HCT116 (cell line): ENCODE data around the gene ANKMY2. TPM values are rescaled to one million over a fixed set of nuclear protein-coding genes. Genes with fewer than 3 reads are reported as not detected.

Source experiments
- ATAC-seq: fragments of 200-7000 bp; cut with Tn5 transposase; 2 replicates; pipeline ENCODE4 v1.9.1; 2020; ENCODE audit warnings: mild to moderate bottlenecking, moderate library complexity
- BruUV-seq: library from RNA; stranded (reverse); fragments of 400-500 nt; replicated peaks from 2 replicates; lab custom pipeline; 2021; lab: Mats Ljungman, UMichigan
- CTCF ChIA-PET: fragments of 300-600 bp; sonication (Branson Sonifier 250); formaldehyde crosslinking; loops from one replicate; lab custom pipeline; 2021; ENCODE audit warnings: antibody characterized with exemption; lab: Charles Lee
- POLR2A ChIA-PET: fragments of 300-600, 350-600 bp; sonication (Branson Sonifier 250); formaldehyde crosslinking; loops from one replicate; lab custom pipeline; 2021; ENCODE audit warnings: antibody characterized with exemption; lab: Charles Lee
- RAD21 ChIA-PET, 2 experiments: fragments of 300-600 bp; sonication (Branson Sonifier 250); formaldehyde crosslinking; loops; one replicate each; lab custom pipeline; 2023; ENCODE audit warnings: low total read pairs in 2 of 2; ENCODE audit not compliant: uncharacterized antibody in 2 of 2, unreplicated experiment in 2 of 2, low non-redundant PET in 1 of 2; lab: Charles Lee
- DNase-seq: peaks from one replicate; pipeline ENCODE4 v3.0.0-alpha.2; 2010; ENCODE audit warnings: low read depth, low spot score
- H2AFZ ChIP-seq: fragments of 200-600 bp; shearing (Covaris generic), sonication (generic); 2 replicates; pipeline ENCODE4 v1.6.1; 2017; ENCODE audit warnings: low read depth, mixed run types, mixed read lengths, antibody characterized with exemption, low read length; ENCODE audit not compliant: poor library complexity, severe bottlenecking
- H3K27ac ChIP-seq: 2 replicates; pipeline ENCODE4 v1.5.1; 2012; ENCODE audit warnings: low read depth, low read length
- H3K27me3 ChIP-seq: fragments of 200-600 bp; sonication (generic); 2 replicates; pipeline ENCODE4 v1.6.1; 2016; ENCODE audit warnings: mixed run types, low read length, mixed read lengths; ENCODE audit not compliant: insufficient read depth
- H3K36me3 ChIP-seq, 2 experiments: fragments of 200-500 bp in 1 of 2; fragments of 200-600 bp in 1 of 2; sonication (Bioruptor generic) in 1 of 2; sonication (generic) in 1 of 2; 2 replicates each; pipeline versions ENCODE4 v1.5.1 to v1.6.1; 2014 to 2016; ENCODE audit warnings: low read length in 2 of 2, inconsistent platforms in 1 of 2, mixed read lengths in 1 of 2, mixed run types in 1 of 2; ENCODE audit not compliant: insufficient read depth in 2 of 2, control insufficient read depth in 1 of 2
- H3K4me1 ChIP-seq, 2 experiments: fragments of 200-600 bp in 1 of 2; sonication (generic) in 1 of 2; 2 replicates each; pipeline versions ENCODE4 v1.5.1 to v1.6.1; 2012 to 2017; ENCODE audit warnings: low read length in 2 of 2, inconsistent platforms in 1 of 2, mild to moderate bottlenecking in 1 of 2, mixed read lengths in 1 of 2, mixed run types in 1 of 2, moderate library complexity in 1 of 2; ENCODE audit not compliant: insufficient read depth in 2 of 2, control insufficient read depth in 1 of 2
- H3K4me2 ChIP-seq: fragments of 200-600 bp; sonication (generic); 2 replicates; pipeline ENCODE4 v1.6.1; 2017; ENCODE audit warnings: mixed run types, low read length, mixed read lengths
- H3K4me3 ChIP-seq, 2 experiments: fragments of 200-600 bp in 1 of 2; sonication (generic) in 1 of 2; replicated peaks in 1 of 2; 2 replicates each; pipeline ENCODE4 v1.5.1; 2011 to 2016; ENCODE audit warnings: low read length in 2 of 2, control low read depth in 1 of 2, low read depth in 1 of 2, mild to moderate bottlenecking in 1 of 2, mixed read lengths in 1 of 2, mixed run types in 1 of 2
- H3K79me2 ChIP-seq: fragments of 200-600 bp; sonication (generic); 2 replicates; pipeline ENCODE4 v1.6.1; 2017; ENCODE audit warnings: mild to moderate bottlenecking, mixed run types, low read length, moderate library complexity, mixed read lengths; ENCODE audit not compliant: insufficient read depth
- H3K9ac ChIP-seq: fragments of 200-600 bp; sonication (generic); 2 replicates; pipeline ENCODE4 v1.6.1; 2016; ENCODE audit warnings: low read length, mixed read lengths
- H3K9me2 ChIP-seq: fragments of 200-600 bp; sonication (generic), shearing (Covaris generic); 2 replicates; pipeline ENCODE4 v1.6.1; 2017; ENCODE audit warnings: mixed run types, mild to moderate bottlenecking, moderate library complexity; ENCODE audit not compliant: insufficient read depth
- H3K9me3 ChIP-seq, 2 experiments: fragments of 200-500 bp in 1 of 2; fragments of 200-600 bp in 1 of 2; sonication (Bioruptor generic) in 1 of 2; sonication (generic) in 1 of 2; 2 replicates each; pipeline ENCODE4 v1.6.1; 2014 to 2017; ENCODE audit warnings: low read length in 2 of 2, mixed read lengths in 2 of 2, inconsistent platforms in 1 of 2, low read depth in 1 of 2, mild to moderate bottlenecking in 1 of 2, mixed run types in 1 of 2, moderate library complexity in 1 of 2; ENCODE audit not compliant: control insufficient read depth in 1 of 2, insufficient read depth in 1 of 2
- H4K20me1 ChIP-seq: fragments of 200-600 bp; sonication (generic), shearing (Covaris generic); 2 replicates; pipeline ENCODE4 v1.6.1; 2017; ENCODE audit warnings: mixed run types, mild to moderate bottlenecking, moderate library complexity; ENCODE audit not compliant: insufficient read depth
- CEBPB ChIP-seq: IDR thresholded peaks from 2 replicates; pipeline ENCODE4 v1.6.1; 2012; ENCODE audit warnings: low read depth
- EGR1 ChIP-seq: IDR thresholded peaks from 2 replicates; pipeline ENCODE4 v1.6.1; 2012; ENCODE audit warnings: low read depth
- ELF1 ChIP-seq: IDR thresholded peaks from 2 replicates; pipeline ENCODE4 v1.6.1; 2012; ENCODE audit warnings: low read depth, borderline replicate concordance
- EZH2 ChIP-seq: fragments of 200-600 bp; sonication (generic); IDR thresholded peaks from 2 replicates; pipeline ENCODE4 v1.6.1; 2017; ENCODE audit warnings: antibody characterized with exemption, mixed run types
- EZH2phosphoT487 ChIP-seq: fragments of 200-600 bp; IDR thresholded peaks from 2 replicates; pipeline ENCODE4 v1.6.1; 2018; ENCODE audit warnings: antibody characterized with exemption, borderline replicate concordance
- FOSL1 ChIP-seq: IDR thresholded peaks from 2 replicates; pipeline ENCODE4 v1.6.1; 2012; ENCODE audit warnings: low read depth
- POLR2A ChIP-seq: IDR thresholded peaks from 2 replicates; pipeline ENCODE4 v1.7.0; 2011; ENCODE audit warnings: borderline replicate concordance; ENCODE audit not compliant: insufficient read depth, insufficient read length; ENCODE audit errors: extremely low read depth
- POLR2AphosphoS5 ChIP-seq: IDR thresholded peaks from 2 replicates; pipeline ENCODE4 v1.6.1; 2011; ENCODE audit warnings: mild to moderate bottlenecking, low read depth, low read length, moderate library complexity
- RAD21 ChIP-seq: IDR thresholded peaks from 2 replicates; pipeline ENCODE4 v1.6.1; 2012; ENCODE audit warnings: low read depth, mild to moderate bottlenecking
- SIN3A ChIP-seq: IDR thresholded peaks from 2 replicates; pipeline ENCODE4 v1.6.1; 2012; ENCODE audit warnings: low read depth
- SRF ChIP-seq: IDR thresholded peaks from 2 replicates; pipeline ENCODE4 v1.6.1; 2012; ENCODE audit warnings: low read depth
- TCF7L2 ChIP-seq: IDR thresholded peaks from 2 replicates; pipeline ENCODE4 v1.7.0; 2011; ENCODE audit warnings: borderline replicate concordance, inconsistent platforms; ENCODE audit not compliant: insufficient read depth, insufficient read length; ENCODE audit errors: extremely low read depth
- ZNF274 ChIP-seq: fragments of 200-500 bp; sonication (Bioruptor generic); IDR thresholded peaks from 2 replicates; pipeline ENCODE4 v1.6.1; 2014; ENCODE audit warnings: mild to moderate bottlenecking, low read depth, low read length, inconsistent platforms
- intact Hi-C: fragments of 100-400 bp; cut with micrococcal nuclease; formaldehyde crosslinking; loops from 2 replicates; pipeline ENCODE4 v1.10.0; 2022
- total RNA-seq: library from RNA; stranded (reverse); gene quantifications from one replicate; pipeline ENCODE4 v1.2.1, GENCODE V29; 2021; ENCODE audit not compliant: unreplicated experiment
- TF ChIP-seq, protein P1 (sequence below): IDR thresholded peaks from 2 replicates; pipeline ENCODE4 v1.6.1; 2011; ENCODE audit warnings: mild to moderate bottlenecking, low read length, moderate library complexity; ENCODE audit not compliant: insufficient replicate concordance; ENCODE audit errors: extremely low read depth
- TF ChIP-seq, protein P2 (sequence below): IDR thresholded peaks from 2 replicates; pipeline ENCODE4 v1.6.1; 2012

The ANKMY2 gene
- total RNA-seq, 1 experiment from 2014 or later: 24.9 TPM

DNA sequence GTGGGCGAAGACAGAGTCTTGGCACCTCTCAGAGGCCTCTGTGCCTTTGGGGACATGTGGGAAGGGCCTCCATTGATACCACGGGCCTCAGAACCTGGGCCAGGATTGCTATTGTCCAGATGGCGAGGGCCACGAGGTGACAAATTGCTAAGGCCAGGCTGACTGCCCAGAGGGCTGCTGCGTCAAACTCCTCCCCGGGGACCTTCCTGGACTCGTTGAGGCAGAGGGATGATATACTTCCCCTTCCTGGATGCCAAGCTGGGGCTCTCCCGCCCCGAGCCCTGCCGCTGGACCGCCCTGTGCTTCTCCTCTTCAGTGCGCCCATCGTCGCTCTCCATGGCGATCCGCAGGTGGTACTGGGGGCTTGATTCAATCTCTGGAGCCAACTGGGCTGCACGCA lies 60.0 kb downstream of the ANKMY2 start:
- H3K4me2 ChIP-seq: no peak overlapping the region
- BruUV-seq: no TSS peak
- H3K4me1 ChIP-seq: no peaks in the 10 kb centered on the region
- H3K4me3 ChIP-seq: no peak overlapping the region
- H3K9me3 ChIP-seq: no peaks in the 10 kb centered on the region
- RAD21 ChIA-PET: no interaction called here
- no peaks in the 10 kb centered on the region for H3K79me2 ChIP-seq
- intact Hi-C loops: no loop called here
- H2AFZ ChIP-seq: no peak overlapping the region
- TF ChIP-seq, protein P1, sequence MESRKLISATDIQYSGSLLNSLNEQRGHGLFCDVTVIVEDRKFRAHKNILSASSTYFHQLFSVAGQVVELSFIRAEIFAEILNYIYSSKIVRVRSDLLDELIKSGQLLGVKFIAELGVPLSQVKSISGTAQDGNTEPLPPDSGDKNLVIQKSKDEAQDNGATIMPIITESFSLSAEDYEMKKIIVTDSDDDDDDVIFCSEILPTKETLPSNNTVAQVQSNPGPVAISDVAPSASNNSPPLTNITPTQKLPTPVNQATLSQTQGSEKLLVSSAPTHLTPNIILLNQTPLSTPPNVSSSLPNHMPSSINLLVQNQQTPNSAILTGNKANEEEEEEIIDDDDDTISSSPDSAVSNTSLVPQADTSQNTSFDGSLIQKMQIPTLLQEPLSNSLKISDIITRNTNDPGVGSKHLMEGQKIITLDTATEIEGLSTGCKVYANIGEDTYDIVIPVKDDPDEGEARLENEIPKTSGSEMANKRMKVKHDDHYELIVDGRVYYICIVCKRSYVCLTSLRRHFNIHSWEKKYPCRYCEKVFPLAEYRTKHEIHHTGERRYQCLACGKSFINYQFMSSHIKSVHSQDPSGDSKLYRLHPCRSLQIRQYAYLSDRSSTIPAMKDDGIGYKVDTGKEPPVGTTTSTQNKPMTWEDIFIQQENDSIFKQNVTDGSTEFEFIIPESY: no peak
- TF ChIP-seq POLR2AphosphoS5: no peak
- no peak for TF ChIP-seq EGR1
- TF ChIP-seq RAD21: no peak
- no peak for TF ChIP-seq SRF
- no peak for TF ChIP-seq EZH2phosphoT487
- no peak for TF ChIP-seq CEBPB
- no peak for TF ChIP-seq ELF1
- no peak for TF ChIP-seq SIN3A
- no peak overlapping the region for H3K27ac ChIP-seq
- POLR2A ChIA-PET: no interaction called here
- CTCF ChIA-PET: no interaction called here
- H4K20me1 ChIP-seq: no peaks in the 10 kb centered on the region
- DNase-seq (no peak), ATAC-seq (no peak)
- no peaks in the 10 kb centered on the region for H3K9me2 ChIP-seq
- no peaks in the 10 kb centered on the region for H3K36me3 ChIP-seq
- no peaks in the 10 kb centered on the region for H3K27me3 ChIP-seq
- no peak overlapping the region for H3K9ac ChIP-seq

DNA sequence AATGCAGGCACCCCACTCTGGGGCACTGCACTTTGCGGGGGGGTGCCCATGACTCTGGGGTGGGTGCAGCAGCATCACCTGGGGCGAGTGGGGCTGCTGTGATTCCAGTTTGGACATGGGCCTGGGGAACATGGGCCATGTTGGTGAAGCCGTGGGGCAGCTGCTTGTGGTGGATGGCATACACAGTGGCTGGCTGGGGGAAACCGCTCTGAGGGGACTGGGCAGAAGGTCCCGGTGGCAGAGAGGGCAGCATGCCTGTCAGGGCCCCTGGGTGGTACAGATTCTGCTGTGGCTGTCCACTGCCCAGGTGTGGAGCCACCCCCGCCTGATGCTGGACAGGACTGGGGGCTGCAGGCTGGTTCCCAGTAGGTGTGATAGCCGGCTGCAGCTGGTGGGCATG lies 61.7 kb downstream of the ANKMY2 start:
- RAD21 ChIA-PET: no interaction called here
- no peak for TF ChIP-seq ZNF274
- no peak for TF ChIP-seq TCF7L2
- no peak for TF ChIP-seq FOSL1
- TF ChIP-seq, protein P2, sequence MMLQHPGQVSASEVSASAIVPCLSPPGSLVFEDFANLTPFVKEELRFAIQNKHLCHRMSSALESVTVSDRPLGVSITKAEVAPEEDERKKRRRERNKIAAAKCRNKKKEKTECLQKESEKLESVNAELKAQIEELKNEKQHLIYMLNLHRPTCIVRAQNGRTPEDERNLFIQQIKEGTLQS: no peak
- no peak for TF ChIP-seq POLR2A
- TF ChIP-seq SRF: no peak
- TF ChIP-seq EZH2: no peak
- TF ChIP-seq EZH2phosphoT487: no peak
- TF ChIP-seq, protein P1: no peak
- no peak for TF ChIP-seq RAD21
- no peak for TF ChIP-seq POLR2AphosphoS5
- no peak for TF ChIP-seq SIN3A

More for the DNA sequence above, 61.7 kb downstream of the ANKMY2 start:
- no peaks in the 10 kb centered on the region for H3K4me1 ChIP-seq
- H3K9ac ChIP-seq: no peak overlapping the region
- no peaks in the 10 kb centered on the region for H3K9me3 ChIP-seq
- no peak overlapping the region for H2AFZ ChIP-seq
- ChIA-PET CTCF (no interaction called here), POLR2A (no interaction called here)
- DNase-seq (no peak), ATAC-seq (no peak)
- H3K27ac ChIP-seq: no peak overlapping the region
- H3K27me3 ChIP-seq: no peaks in the 10 kb centered on the region
- H4K20me1 ChIP-seq: no peaks in the 10 kb centered on the region
- H3K9me2 ChIP-seq: no peaks in the 10 kb centered on the region
- intact Hi-C loops: no loop called here
- no TSS peak for BruUV-seq
- H3K79me2 ChIP-seq: no peaks in the 10 kb centered on the region
- H3K4me2 ChIP-seq: no peak overlapping the region
- H3K36me3 ChIP-seq: no peaks in the 10 kb centered on the region
- no peak overlapping the region for H3K4me3 ChIP-seq
